RWPE1 (cell line): Measurements from ENCODE around the gene THBD.

Experiments
- CTCF ChIA-PET: fragments of 350-600 bp; sonication (Branson Sonifier 250); formaldehyde crosslinking; extraction: SDS; loops from one replicate; lab custom pipeline; 2021; lab: Yijun Ruan, JAX
- POLR2A ChIA-PET: fragments of 400-600 bp; formaldehyde crosslinking; extraction: SDS; loops from one replicate; lab custom pipeline; 2020; ENCODE audit warnings: antibody characterized with exemption; ENCODE audit not compliant: low non-redundant PET; lab: Yijun Ruan, JAX
- DNase-seq: peaks from one replicate; pipeline ENCODE4 v3.0.0; 2012; ENCODE audit warnings: low spot score
- H3K27ac ChIP-seq: fragments of 450-650 bp; 2 replicates; pipeline ENCODE4 v1.5.1; 2017
- TF ChIP-seq, protein P1 (sequence below): fragments of 450-650 bp; conservative IDR thresholded peaks from 2 replicates; pipeline ENCODE4 v1.5.1; 2017; ENCODE audit warnings: low read depth, mild to moderate bottlenecking

The THBD gene

DNA sequence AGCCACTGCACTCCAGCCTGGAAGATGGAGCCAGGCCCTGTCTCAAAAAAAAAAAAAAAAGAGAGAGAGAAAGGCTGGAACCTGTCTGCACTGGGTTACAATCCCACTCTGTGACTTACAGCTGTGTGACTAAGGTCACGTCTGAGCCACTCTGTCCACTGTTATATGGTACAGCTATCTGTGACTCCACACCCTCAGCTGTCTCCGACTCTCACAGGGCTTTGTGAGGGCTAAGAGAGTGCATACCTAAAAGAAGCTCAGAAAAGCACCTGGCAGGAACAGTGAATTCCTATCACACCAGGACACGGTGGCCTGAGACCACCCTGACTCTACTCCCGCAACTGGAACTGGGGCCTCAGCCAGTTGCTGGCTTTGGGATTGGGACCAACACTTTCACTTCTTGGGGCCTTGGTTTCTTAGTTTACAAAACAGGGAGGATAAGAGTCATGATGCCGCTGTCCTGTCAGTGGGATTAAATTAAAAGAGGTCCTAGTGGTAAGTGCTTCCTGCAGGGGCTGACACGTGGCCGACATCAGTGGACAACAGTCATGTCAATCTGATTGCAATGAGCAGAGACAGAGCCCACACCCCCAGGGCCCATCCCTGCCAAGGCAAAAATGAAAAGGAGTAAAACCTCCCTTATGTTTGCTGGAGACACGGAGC lies 42.4 kb upstream of the THBD start:
- no peak overlapping the region for H3K27ac ChIP-seq
- ChIA-PET POLR2A (no interaction called here), CTCF (interaction anchor here (0.6 kb wide), 1 partner anchor 291 kb away, joined by 3 read pairs; no protein-coding TSS in a partner anchor)
- no peak for DNase-seq
- TF ChIP-seq, protein P1, sequence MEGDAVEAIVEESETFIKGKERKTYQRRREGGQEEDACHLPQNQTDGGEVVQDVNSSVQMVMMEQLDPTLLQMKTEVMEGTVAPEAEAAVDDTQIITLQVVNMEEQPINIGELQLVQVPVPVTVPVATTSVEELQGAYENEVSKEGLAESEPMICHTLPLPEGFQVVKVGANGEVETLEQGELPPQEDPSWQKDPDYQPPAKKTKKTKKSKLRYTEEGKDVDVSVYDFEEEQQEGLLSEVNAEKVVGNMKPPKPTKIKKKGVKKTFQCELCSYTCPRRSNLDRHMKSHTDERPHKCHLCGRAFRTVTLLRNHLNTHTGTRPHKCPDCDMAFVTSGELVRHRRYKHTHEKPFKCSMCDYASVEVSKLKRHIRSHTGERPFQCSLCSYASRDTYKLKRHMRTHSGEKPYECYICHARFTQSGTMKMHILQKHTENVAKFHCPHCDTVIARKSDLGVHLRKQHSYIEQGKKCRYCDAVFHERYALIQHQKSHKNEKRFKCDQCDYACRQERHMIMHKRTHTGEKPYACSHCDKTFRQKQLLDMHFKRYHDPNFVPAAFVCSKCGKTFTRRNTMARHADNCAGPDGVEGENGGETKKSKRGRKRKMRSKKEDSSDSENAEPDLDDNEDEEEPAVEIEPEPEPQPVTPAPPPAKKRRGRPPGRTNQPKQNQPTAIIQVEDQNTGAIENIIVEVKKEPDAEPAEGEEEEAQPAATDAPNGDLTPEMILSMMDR = no peak

DNA sequence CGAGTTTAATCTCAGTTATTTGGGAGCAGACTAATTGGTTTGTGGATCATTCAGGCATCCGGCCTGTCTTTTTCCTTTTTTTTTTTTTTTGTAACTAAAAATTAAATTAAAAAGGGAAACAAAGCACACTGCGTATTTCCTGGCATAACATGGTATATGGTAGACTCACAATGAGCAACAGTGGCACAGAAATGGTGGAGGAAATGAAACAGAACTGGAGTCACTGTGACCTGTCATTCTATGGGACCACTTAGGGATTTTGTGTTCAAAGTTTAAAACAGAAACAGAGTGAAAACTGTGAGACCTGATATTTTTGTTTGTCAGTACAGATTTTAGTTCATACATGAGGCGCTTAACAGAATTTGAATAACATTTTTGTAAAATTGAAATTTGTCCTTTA lies 41.4 kb upstream of the THBD start:
- no peak overlapping the region for H3K27ac ChIP-seq
- TF ChIP-seq, protein P1 = no peak
- DNase-seq = no peak
- ChIA-PET CTCF (no interaction called here), POLR2A (no interaction called here)

GRCh38 chr20:23090147-23090546 lies 40.7 kb upstream of the THBD start:
- ChIA-PET CTCF (no interaction called here), POLR2A (no interaction called here)
- H3K27ac ChIP-seq = no peak overlapping the region
- TF ChIP-seq, protein P1 = no peak
- no peak for DNase-seq

DNA sequence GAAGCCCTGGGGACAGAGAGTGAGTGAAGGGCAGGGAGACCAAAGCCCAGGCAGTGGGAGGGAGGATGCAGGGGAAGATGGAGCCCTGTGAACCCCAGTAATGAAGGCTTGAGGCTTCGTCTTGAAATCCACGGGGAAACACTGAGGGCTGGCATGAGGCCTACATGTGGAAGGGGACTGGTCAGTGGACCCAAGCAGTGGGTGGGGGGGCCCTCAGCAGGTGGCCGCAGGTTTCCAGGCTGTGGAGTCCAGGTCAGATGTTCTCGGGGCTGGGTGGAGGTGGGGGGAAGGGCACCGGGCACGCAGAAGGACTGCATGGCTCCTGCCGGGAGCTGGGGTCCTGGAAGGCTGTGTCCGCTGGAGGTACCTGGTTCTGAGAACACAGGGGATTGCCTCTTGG lies 39.4 kb upstream of the THBD start:
- POLR2A ChIA-PET = no interaction called here
- CTCF ChIA-PET = interaction anchor here (0.6 to 1.4 kb wide), 2 partner anchors 397 to 479 kb away, joined by 4 read pairs; no protein-coding TSS in a partner anchor
- TF ChIP-seq, protein P1 = no peak
- H3K27ac ChIP-seq = no peak overlapping the region
- DNase-seq = no peak

GRCh38 chr20:23087587-23088251 lies 38.2 kb upstream of the THBD start:
- ChIA-PET POLR2A (no interaction called here), CTCF (interaction anchor here (0.7 to 1.4 kb wide), 2 partner anchors 70 to 396 kb away, joined by 3 to 4 read pairs; no protein-coding TSS in a partner anchor)
- no peak overlapping the region for H3K27ac ChIP-seq
- DNase-seq = no peak
- TF ChIP-seq, protein P1 = no peak

- ChIA-PET POLR2A (no interaction called here), CTCF (no interaction called here)
- TF ChIP-seq, protein P1 = no peak
- no peak for DNase-seq
- no peak overlapping the region for H3K27ac ChIP-seq
Observed at GRCh38 chr20:23086931-23087411, 37.5 kb upstream of the THBD start.
